SK-N-SH (cell line): ENCODE results near the gene GABRG3. TPM values are rescaled to one million over a fixed set of nuclear protein-coding genes. Genes with fewer than 3 reads are reported as not detected.

Experiments used
- CTCF ChIA-PET: fragments of 300-600, 350-600 bp; formaldehyde crosslinking; extraction: SDS; loops from one replicate; lab custom pipeline; 2021; lab: Yijun Ruan, JAX
- POLR2A ChIA-PET: fragments of 350-600 bp; sonication (Branson Sonifier 250); formaldehyde crosslinking; extraction: SDS; loops from one replicate; lab custom pipeline; 2020; ENCODE audit warnings: antibody characterized with exemption, inconsistent platforms; lab: Yijun Ruan, JAX
- DNase-seq: peaks from one replicate; pipeline ENCODE4 v3.0.0; 2012
- H2AFZ ChIP-seq: fragments of 200-600 bp; sonication (generic); 2 replicates; pipeline ENCODE4 v1.8.1; 2016; ENCODE audit warnings: antibody characterized with exemption, mild to moderate bottlenecking, low read depth
- H3F3A ChIP-seq: fragments of 200-600 bp; sonication (generic); replicated peaks from 2 replicates; pipeline ENCODE3; 2016; ENCODE audit warnings: antibody characterized with exemption, mild to moderate bottlenecking; ENCODE audit not compliant: insufficient read depth
- H3K27ac ChIP-seq, 2 experiments: fragments of 200-500 bp in 1 of 2; fragments of 200-600 bp in 1 of 2; sonication (Bioruptor generic) in 1 of 2; sonication (generic), shearing (Covaris generic) in 1 of 2; 2 replicates each; pipeline versions ENCODE4 v1.5.1 to v1.6.1; 2014 to 2016; ENCODE audit warnings: low read depth in 2 of 2, inconsistent platforms in 1 of 2, low read length in 1 of 2, mild to moderate bottlenecking in 1 of 2, mixed read lengths in 1 of 2
- H3K27me3 ChIP-seq: fragments of 200-600 bp; sonication (generic), shearing (Covaris generic); 2 replicates; pipeline ENCODE4 v1.6.1; 2016; ENCODE audit warnings: mixed run types; ENCODE audit not compliant: insufficient read depth
- H3K36me3 ChIP-seq, 2 experiments: fragments of 200-500 bp in 1 of 2; fragments of 200-600 bp in 1 of 2; sonication (Bioruptor generic) in 1 of 2; sonication (generic) in 1 of 2; replicated peaks in 1 of 2; 2 replicates each; pipeline versions ENCODE3 to v1.5.1; 2014 to 2016; ENCODE audit warnings: low read length in 1 of 2, mild to moderate bottlenecking in 1 of 2; ENCODE audit not compliant: insufficient read depth in 2 of 2, control insufficient read depth in 1 of 2
- H3K4me1 ChIP-seq, 2 experiments: fragments of 200-500 bp in 1 of 2; fragments of 200-600 bp in 1 of 2; sonication (Bioruptor generic) in 1 of 2; sonication (generic), shearing (Covaris generic) in 1 of 2; 2 replicates each; pipeline versions ENCODE4 v1.5.1 to v1.6.1; 2014 to 2016; ENCODE audit warnings: low read depth in 1 of 2, low read length in 1 of 2, mixed run types in 1 of 2; ENCODE audit not compliant: insufficient read depth in 2 of 2, control insufficient read depth in 1 of 2
- H3K4me2 ChIP-seq: fragments of 200-600 bp; sonication (generic), shearing (Covaris generic); 2 replicates; pipeline ENCODE4 v1.6.1; 2017; ENCODE audit warnings: mixed run types
- H3K4me3 ChIP-seq, 2 experiments: fragments of 200-500 bp in 1 of 2; fragments of 200-600 bp in 1 of 2; sonication (Bioruptor generic) in 1 of 2; sonication (generic), shearing (Covaris generic) in 1 of 2; 2 replicates each; pipeline versions ENCODE4 v1.5.1 to v1.8.1; 2014 to 2016; ENCODE audit warnings: low read depth in 2 of 2, inconsistent platforms in 1 of 2, low read length in 1 of 2, mild to moderate bottlenecking in 1 of 2, mixed read lengths in 1 of 2, moderate library complexity in 1 of 2
- H3K79me2 ChIP-seq: fragments of 200-600 bp; sonication (generic); 2 replicates; pipeline ENCODE4 v1.8.1; 2017; ENCODE audit warnings: mild to moderate bottlenecking; ENCODE audit not compliant: insufficient read depth
- H3K9ac ChIP-seq: fragments of 200-600 bp; sonication (generic); 2 replicates; pipeline ENCODE4 v1.6.1; 2017; ENCODE audit warnings: mixed run types
- H3K9me2 ChIP-seq: fragments of 200-600 bp; sonication (generic); 2 replicates; pipeline ENCODE4 v1.6.1; 2017; ENCODE audit warnings: mixed run types
- H3K9me3 ChIP-seq: fragments of 200-600 bp; sonication (generic); 2 replicates; pipeline ENCODE4 v1.6.1; 2017; ENCODE audit warnings: mixed run types, mild to moderate bottlenecking, moderate library complexity
- H4K20me1 ChIP-seq: fragments of 200-600 bp; sonication (generic); 2 replicates; pipeline ENCODE4 v1.6.1; 2017; ENCODE audit warnings: mild to moderate bottlenecking, mixed run types; ENCODE audit not compliant: insufficient read depth
- EZH2phosphoT487 ChIP-seq: fragments of 200-600 bp; sonication (generic); IDR thresholded peaks from 2 replicates; pipeline ENCODE4 v1.6.1; 2017; ENCODE audit warnings: low read depth, mixed run types, mild to moderate bottlenecking, antibody characterized with exemption, moderate library complexity, borderline replicate concordance
- JUND ChIP-seq: IDR thresholded peaks from 2 replicates; pipeline ENCODE4 v1.4.0; 2012
- NFIC ChIP-seq: IDR thresholded peaks from 2 replicates; pipeline ENCODE4 v1.4.0; 2012; ENCODE audit warnings: borderline replicate concordance
- NRF1 ChIP-seq: IDR thresholded peaks from 2 replicates; pipeline ENCODE4 v1.6.1; 2012; ENCODE audit warnings: low read depth, mild to moderate bottlenecking, low read length
- PBX3 ChIP-seq: IDR thresholded peaks from 2 replicates; pipeline ENCODE4; 2012
- SIN3A ChIP-seq: IDR thresholded peaks from 2 replicates; pipeline ENCODE4 v1.6.1; 2012; ENCODE audit warnings: low read depth, mild to moderate bottlenecking, low read length, moderate library complexity, borderline replicate concordance
- YY1 ChIP-seq: IDR thresholded peaks from 2 replicates; pipeline ENCODE4 v1.4.0; 2012; ENCODE audit warnings: low read depth, mild to moderate bottlenecking
- WGBS: methylation state at CpG from one replicate; pipeline ENCODE4 v1.1.6; 2017; ENCODE audit warnings: low lambda C conversion rate; 5-methylcytosine and 5-hydroxymethylcytosine counted together
- polyA plus RNA-seq, 3 experiments: library from polyadenylated mRNA; depleted of rRNA; stranded (reverse); fragments of >200 nt; gene quantifications; 2 replicates each; pipeline ENCODE4 v1.2.3, GENCODE V29; 2012
- TF ChIP-seq, protein P1 (sequence below): fragments of 150-350 bp; IDR thresholded peaks from 2 replicates; pipeline ENCODE4 v1.6.1; 2016; ENCODE audit warnings: mild to moderate bottlenecking, low read depth, low read length
- TF ChIP-seq, protein P2 (sequence below): IDR thresholded peaks from 2 replicates; pipeline ENCODE4 v1.6.1; 2012; ENCODE audit warnings: mild to moderate bottlenecking, low read depth, low read length, moderate library complexity
- TF ChIP-seq, protein P3 (sequence below): IDR thresholded peaks from 2 replicates; pipeline ENCODE4 v1.4.0; 2012; ENCODE audit warnings: low read depth, borderline replicate concordance

Gene GABRG3
- polyA plus RNA-seq, 1 of the 3 experiments (the other 2 are of a cell fraction): not detected

- H3K9me2 ChIP-seq: no peaks in the 10 kb centered on the region
- H3K27ac ChIP-seq: no peak overlapping the region
- no peak overlapping the region for H3K4me3 ChIP-seq
- DNase-seq: no peak
- no peaks in the 10 kb centered on the region for H3K36me3 ChIP-seq
- ChIA-PET POLR2A (no interaction called here), CTCF (interaction anchor here (1.4 to 3.6 kb wide), 3 partner anchors 301 to 471 kb away, joined by 5 to 33 read pairs (median 11); no protein-coding TSS in a partner anchor)
- no peaks in the 10 kb centered on the region for H3K79me2 ChIP-seq
- no peaks in the 10 kb centered on the region for H4K20me1 ChIP-seq
- no peak overlapping the region for H3K9ac ChIP-seq
- no peaks in the 10 kb centered on the region for H3K27me3 ChIP-seq
- H3K4me1 ChIP-seq: no peaks in the 10 kb centered on the region; a peak in 1 of 4 replicates
- no peaks in the 10 kb centered on the region for H3K9me3 ChIP-seq
- 55% methylated on average over 6 of the region's 7 CpGs for WGBS
- no peak overlapping the region for H2AFZ ChIP-seq
- no peak overlapping the region for H3K4me2 ChIP-seq
- no peaks in the 10 kb centered on the region for H3F3A ChIP-seq
- TF ChIP-seq, protein P1, sequence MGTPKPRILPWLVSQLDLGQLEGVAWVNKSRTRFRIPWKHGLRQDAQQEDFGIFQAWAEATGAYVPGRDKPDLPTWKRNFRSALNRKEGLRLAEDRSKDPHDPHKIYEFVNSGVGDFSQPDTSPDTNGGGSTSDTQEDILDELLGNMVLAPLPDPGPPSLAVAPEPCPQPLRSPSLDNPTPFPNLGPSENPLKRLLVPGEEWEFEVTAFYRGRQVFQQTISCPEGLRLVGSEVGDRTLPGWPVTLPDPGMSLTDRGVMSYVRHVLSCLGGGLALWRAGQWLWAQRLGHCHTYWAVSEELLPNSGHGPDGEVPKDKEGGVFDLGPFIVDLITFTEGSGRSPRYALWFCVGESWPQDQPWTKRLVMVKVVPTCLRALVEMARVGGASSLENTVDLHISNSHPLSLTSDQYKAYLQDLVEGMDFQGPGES: no peak
- TF ChIP-seq, protein P2, sequence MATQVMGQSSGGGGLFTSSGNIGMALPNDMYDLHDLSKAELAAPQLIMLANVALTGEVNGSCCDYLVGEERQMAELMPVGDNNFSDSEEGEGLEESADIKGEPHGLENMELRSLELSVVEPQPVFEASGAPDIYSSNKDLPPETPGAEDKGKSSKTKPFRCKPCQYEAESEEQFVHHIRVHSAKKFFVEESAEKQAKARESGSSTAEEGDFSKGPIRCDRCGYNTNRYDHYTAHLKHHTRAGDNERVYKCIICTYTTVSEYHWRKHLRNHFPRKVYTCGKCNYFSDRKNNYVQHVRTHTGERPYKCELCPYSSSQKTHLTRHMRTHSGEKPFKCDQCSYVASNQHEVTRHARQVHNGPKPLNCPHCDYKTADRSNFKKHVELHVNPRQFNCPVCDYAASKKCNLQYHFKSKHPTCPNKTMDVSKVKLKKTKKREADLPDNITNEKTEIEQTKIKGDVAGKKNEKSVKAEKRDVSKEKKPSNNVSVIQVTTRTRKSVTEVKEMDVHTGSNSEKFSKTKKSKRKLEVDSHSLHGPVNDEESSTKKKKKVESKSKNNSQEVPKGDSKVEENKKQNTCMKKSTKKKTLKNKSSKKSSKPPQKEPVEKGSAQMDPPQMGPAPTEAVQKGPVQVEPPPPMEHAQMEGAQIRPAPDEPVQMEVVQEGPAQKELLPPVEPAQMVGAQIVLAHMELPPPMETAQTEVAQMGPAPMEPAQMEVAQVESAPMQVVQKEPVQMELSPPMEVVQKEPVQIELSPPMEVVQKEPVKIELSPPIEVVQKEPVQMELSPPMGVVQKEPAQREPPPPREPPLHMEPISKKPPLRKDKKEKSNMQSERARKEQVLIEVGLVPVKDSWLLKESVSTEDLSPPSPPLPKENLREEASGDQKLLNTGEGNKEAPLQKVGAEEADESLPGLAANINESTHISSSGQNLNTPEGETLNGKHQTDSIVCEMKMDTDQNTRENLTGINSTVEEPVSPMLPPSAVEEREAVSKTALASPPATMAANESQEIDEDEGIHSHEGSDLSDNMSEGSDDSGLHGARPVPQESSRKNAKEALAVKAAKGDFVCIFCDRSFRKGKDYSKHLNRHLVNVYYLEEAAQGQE: no peak
- TF ChIP-seq EZH2phosphoT487 (no peak), SIN3A (no peak), NRF1 (no peak), NFIC (no peak), PBX3 (no peak), JUND (no peak), YY1 (no peak)
- TF ChIP-seq, protein P3, sequence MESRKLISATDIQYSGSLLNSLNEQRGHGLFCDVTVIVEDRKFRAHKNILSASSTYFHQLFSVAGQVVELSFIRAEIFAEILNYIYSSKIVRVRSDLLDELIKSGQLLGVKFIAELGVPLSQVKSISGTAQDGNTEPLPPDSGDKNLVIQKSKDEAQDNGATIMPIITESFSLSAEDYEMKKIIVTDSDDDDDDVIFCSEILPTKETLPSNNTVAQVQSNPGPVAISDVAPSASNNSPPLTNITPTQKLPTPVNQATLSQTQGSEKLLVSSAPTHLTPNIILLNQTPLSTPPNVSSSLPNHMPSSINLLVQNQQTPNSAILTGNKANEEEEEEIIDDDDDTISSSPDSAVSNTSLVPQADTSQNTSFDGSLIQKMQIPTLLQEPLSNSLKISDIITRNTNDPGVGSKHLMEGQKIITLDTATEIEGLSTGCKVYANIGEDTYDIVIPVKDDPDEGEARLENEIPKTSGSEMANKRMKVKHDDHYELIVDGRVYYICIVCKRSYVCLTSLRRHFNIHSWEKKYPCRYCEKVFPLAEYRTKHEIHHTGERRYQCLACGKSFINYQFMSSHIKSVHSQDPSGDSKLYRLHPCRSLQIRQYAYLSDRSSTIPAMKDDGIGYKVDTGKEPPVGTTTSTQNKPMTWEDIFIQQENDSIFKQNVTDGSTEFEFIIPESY: no peak
Measured at GRCh38 chr15:27360316-27360715, 389.3 kb downstream of the GABRG3 start.
